Caki2 (cell line): ENCODE measurements around the gene RETREG2. TPM values are rescaled to one million over a fixed set of nuclear protein-coding genes. Genes with fewer than 3 reads are reported as not detected.

Experiments
- DNase-seq: peaks from one replicate; pipeline ENCODE4 v3.0.0-alpha.2; 2015; ENCODE audit warnings: low read depth
- in situ Hi-C: cut with HindIII; loops from 2 replicates; pipeline ENCODE4 v1.10.0; 2016; ENCODE audit warnings: low sequenced_read_pairs, low pct_unique_long_range_greater_than_20kb, mixed read lengths
- total RNA-seq: library from RNA; depleted of rRNA; stranded (reverse); fragments of >200 nt; shearing (Covaris generic); gene quantifications from 2 replicates; pipeline ENCODE4 v1.2.3, GENCODE V29; 2014; ENCODE audit warnings: low replicate concordance

RETREG2 gene
- total RNA-seq, 1 experiment from 2014 or later: 72.1 TPM

DNA sequence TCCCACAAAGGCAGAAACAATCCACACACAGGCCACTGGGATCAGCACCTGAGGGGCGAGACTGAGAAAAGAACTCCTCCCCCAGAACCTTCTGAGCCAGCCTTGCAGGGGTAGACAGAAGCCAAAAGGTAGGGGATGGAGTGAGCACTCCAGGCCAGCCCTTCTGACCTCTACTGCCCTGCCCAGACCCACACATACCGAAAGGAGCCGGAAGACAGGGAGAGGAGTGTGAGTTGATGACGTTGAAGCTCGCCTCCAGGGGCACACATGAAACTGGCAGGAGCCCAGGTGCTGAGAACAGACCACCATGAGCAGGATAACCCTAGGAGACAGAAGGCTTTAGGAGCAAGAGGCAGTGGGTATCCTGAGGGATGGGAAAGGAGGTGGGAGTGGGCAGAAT lies 10.1 kb upstream of the RETREG2 start:
- DNase-seq: no peak

DNA sequence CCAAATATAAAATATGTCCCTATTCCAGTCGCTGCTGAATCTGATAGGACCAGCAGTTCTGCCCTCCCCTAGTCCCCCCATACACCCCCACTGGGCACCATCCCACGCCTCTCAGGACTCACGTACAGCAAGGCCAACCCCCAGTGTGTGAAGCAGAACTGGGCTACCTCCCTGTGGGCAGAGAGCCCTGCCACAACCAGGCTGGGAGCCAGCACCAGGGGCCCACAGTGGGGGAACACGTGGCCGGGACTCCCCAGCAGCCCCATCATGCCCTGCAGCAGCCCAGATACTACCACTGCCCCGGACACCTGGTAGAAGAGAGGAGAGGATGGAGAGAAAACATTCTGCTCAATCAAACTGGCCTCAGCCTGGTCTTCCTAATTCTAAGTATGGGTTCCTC lies 9.5 kb upstream of the RETREG2 start:
- DNase-seq: no peak
- in situ Hi-C loops: no loop called here

More for the DNA sequence above, 10.1 kb upstream of the RETREG2 start:
- in situ Hi-C loops: no loop called here

DNA sequence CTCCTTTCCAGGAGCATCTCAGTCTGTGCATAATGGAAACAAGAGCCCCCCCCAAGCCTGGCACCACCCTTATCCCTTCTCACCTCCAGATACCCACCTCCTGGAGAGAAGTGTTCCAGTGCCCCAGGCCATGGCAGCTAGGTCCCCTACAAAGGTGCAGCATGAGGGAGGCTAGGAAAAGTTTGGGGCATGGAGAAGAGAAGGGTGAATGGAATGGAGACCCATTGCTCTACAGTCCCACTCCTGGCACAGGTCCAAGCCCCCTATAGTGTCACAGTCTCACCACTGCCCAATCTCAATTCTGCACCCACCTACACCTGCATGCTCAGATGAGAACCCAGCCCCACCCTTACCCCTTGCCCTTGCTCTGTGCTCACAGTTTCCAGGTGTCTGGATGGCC lies 9.1 kb upstream of the RETREG2 start:
- DNase-seq: no peak
- in situ Hi-C loops: no loop called here

DNA sequence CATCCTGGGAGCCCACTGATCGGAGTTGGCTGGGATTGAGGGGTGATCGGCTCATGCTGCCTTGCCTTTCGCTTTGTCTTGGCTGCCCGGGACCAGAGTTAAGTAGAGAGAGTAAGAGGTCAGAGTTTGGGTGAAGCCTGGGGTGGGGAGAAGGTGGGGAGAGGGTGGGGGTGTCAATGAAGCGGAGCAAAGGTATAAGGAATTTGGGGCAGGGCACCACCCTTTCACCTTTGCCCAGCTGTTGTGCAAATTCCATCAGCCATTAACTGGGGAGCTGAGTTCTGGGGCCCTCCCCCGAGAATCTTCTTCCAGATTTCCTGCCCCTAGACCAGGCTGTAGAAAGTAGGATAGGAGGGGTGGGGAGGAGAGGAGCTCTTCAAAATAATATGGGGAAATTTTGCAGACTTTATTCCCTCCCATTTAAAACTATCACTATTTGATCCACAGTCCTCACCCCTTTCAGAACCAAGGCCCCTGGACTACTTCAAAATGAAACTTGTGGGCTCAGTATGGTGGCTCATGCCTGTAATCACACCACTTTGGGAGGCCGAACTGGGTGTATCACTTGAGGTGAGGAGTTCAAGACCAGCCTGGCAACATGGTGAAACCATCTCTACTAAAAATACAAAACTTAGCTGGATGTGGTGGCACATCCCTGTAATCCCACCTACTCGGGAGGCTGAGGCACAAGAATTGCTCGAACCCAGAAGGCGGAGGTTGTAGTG lies 8.0 kb upstream of the RETREG2 start, which contains the start of gene SLC23A3:
TSS of gene SLC23A3 (minus strand) at position 100 of the 725 bp plus-strand sequence. CDS start at position 55, 45 bp downstream.
- in situ Hi-C loops: no loop called here

DNA sequence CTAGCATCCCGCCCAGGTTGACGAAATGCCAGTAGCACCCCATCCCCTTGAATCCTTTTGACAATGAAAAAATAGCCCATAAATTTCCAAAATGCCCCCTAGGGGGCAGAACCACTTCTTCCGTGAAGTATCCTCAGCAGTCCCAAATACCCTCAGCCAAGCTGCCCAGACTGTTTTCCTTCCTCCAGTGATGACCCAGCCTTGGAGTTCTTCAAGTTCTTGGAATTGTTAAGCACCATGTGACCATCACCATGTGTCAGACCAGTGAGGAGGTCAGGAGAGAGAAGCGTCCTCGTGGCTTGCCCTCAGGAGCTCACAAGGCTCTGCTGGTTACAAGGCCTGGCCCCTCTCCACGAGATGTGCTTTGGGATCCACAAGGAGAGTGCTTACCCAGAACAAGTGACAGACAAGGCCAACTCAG lies 6.8 kb upstream of the RETREG2 start:
- in situ Hi-C loops: no loop called here
- DNase-seq: peak; percentile 65

More for the DNA sequence above, 8.0 kb upstream of the RETREG2 start, which contains the start of gene SLC23A3:
- no peak for DNase-seq

DNA sequence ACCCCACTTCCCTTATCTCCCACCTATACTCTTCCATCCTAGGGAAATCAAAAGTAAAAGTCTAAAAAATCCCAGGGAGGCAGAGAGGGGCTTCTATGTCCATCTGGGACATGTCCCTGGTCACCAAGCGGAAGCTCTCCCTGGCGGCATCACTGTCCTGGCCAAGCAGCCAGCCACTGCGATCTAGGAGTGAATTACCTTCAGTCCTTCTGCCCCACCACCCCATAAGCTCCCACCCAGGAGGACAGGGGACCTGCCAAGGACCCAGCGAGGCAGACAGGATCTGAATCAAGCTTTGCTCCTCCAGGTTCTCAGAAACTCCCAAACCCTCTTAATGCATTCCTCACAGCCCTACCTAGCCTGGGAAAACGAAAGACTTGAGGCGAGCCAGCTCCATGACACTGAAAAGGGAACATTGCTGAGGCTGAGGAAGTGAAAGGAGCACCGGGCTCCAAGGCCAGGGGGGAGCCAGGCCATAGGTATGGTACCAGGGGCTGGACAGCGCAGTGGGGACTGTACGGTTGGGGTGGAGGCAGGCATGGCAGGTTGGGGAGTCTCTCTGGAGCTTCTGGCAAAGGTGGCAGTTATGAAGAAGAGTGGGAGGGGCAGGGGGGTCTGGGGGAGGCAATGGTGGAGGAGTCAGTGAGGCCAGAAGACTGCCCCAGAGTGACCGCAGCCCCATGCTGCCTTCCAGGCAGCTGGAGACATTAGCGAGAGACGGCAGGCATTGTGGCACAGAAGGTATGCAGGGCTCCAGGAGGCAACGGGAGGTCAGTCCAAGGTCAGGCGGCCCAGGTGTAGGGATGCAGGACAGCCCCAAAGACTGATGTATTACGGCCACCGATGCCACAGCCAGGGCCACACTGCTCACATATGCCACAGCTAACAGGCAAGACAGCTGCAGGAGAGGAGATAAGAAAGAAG lies 5.6 kb upstream of the RETREG2 start:
- no peak for DNase-seq
- in situ Hi-C loops: no loop called here

DNA sequence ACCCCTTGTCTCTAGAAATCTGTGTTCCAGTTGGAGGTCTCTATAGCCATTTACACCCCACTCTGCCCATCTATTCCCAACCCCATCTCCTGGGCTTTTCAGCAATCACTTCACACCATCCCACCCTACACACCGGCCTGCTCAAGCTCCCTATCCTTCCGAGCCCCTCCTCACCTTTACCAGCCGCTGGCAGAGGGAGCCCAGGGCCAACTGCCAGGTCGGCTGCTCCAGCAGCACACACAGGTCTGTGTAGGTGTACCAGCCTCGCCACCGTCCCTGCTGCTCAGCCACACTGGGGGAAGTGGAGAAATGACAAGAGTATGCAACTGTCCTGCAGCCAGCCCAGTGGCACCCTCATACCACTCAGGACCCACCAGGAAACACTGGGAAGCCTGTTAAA lies 4.9 kb upstream of the RETREG2 start:
- in situ Hi-C loops: no loop called here
- DNase-seq: no peak

DNA sequence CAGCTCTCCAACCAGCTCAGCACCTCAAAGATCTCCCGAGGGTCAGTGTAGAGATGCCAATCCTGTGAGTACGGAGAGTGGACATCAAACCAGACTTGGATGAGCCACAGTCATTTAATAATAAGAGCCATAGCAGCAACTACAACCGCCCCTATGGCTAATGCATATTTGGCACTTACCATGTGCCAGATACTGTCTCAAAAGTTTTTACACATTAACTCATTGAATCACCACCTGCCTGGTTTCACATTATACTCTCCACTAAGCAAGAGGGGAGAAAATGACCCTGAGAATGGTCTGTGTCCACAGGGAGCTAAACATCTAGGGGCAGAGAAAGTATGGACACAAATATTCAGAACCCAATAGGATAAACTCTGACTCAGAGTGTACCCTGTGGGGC lies 3.9 kb upstream of the RETREG2 start:
- in situ Hi-C loops: no loop called here
- no peak for DNase-seq

DNA sequence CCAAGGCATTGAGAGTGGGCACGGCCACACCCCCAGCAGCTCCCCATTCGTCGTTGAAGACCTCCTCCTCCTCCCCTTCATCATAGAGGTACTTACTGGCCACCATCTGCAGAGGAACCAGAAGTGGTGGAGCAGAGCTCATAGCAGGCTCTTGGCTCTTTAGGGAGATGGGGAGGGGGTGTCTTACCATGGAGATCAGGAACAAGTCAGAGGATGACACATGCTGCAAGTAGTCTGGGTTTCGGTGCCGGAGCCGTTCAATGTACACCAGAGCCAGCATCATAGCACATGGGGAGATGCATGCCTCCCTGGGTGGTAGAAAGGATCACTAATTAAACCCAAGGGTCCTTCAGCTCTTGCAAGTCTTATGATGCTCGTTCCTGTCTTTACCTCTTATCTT lies 3.3 kb upstream of the RETREG2 start:
- in situ Hi-C loops: no loop called here

DNA sequence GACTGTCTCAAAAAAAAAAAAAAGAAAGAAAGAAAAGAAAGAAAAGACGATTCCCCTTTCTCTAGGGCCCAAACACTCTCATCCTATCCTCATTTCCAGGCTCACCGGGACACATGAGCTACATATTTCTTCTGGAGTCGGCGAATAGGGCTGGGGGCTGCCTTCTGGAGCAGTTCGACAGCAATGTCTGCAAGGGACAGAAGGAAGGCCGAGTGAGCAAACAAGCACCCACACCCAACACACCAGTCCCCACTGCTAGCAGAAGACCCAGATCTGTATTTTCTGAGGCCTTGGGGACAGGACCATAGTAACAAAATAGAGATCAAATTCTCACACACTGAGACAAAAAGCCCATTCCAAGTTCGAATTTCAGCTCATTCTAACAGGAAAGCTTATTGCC lies 2.6 kb upstream of the RETREG2 start:
- DNase-seq: no peak
- in situ Hi-C loops: no loop called here

More for the DNA sequence above, 3.3 kb upstream of the RETREG2 start:
- DNase-seq: no peak

DNA sequence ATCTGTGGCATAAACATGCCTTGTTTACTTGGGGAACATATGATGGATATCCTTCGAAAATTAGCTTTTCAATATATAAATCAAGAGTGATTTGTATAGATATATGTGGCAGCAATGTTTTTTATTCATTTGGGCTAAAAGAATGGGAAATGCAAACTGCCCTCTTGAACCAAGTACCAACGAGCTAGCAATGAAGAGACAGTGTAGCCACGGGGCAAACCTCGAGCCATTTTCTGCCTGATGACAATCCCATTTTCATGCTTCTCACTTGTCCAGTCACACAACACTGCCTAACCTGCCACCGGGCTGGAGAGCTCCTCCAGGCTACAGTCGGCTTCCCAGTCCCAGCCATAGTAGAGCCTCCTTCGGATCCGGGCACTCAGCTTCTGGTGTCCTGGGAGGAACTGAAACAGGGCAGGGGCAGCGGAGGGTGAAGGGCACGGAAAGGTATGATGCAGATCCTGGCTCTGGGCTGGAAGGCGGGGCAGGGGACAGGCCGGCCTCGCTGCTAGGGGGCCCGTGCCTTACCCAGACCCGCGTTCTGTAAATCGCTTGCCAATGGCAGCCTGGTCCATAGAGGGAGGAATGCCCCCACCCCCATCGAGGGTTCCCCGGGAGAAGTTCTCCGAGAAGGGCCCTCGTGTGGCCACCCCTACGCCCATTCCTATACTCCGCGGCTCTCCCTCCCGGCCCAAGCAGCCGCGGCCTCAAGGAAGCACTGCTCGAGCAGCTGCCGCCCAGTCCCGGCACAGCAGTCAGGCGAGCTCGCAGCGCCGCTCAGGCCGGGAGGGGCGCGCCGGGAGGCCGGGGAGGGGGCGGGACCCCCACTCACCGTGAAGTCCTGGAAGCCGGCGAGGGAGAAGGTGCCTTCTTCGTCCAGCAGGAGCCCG lies 1.9 kb upstream of the RETREG2 start:
- in situ Hi-C loops: no loop called here

DNA sequence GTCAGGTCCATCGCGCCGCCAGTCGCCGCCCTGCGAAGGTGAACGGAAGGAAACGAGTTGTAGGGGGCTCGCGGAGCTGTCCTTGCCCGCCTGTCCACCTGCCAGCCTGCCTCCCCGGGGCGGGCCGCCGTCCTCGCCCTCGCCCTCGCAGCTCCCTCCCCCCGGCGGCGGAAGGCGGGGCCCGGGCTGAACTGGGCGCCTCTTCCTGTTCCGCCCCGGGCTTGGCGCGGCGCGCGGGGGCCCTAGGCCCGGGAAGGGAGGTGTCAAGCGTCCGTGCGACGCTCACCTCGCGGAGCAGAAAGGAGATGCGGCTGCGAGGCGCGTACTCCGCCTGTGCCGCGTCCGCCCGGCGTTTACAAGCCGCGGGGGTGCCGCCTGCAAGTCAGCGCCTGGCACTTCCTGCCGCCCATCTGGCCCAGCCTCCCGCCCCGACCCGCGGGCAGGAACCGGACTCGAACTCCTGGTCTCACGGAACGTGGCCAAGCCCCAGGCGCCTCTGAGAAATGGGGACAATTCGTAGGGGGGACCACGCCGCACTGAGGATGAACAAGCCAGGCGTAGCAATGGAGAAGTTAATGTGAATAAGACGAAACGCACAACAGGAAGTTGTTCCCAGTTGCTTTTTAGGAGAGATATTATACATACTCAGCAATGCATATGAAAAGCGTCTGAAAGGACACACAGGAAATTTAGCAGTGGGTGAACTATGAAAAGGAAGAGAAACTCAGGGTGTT lies 1.1 kb upstream of the RETREG2 start, which contains the start of gene CNPPD1:
TSS of gene CNPPD1 (minus strand) at position 108 of the 734 bp plus-strand sequence. CDS start at position 11, 97 bp downstream.
- in situ Hi-C loops: no loop called here
- peak; percentile 91 for DNase-seq

More for the DNA sequence above, 1.9 kb upstream of the RETREG2 start:
- peak; percentile 8 for DNase-seq

DNA sequence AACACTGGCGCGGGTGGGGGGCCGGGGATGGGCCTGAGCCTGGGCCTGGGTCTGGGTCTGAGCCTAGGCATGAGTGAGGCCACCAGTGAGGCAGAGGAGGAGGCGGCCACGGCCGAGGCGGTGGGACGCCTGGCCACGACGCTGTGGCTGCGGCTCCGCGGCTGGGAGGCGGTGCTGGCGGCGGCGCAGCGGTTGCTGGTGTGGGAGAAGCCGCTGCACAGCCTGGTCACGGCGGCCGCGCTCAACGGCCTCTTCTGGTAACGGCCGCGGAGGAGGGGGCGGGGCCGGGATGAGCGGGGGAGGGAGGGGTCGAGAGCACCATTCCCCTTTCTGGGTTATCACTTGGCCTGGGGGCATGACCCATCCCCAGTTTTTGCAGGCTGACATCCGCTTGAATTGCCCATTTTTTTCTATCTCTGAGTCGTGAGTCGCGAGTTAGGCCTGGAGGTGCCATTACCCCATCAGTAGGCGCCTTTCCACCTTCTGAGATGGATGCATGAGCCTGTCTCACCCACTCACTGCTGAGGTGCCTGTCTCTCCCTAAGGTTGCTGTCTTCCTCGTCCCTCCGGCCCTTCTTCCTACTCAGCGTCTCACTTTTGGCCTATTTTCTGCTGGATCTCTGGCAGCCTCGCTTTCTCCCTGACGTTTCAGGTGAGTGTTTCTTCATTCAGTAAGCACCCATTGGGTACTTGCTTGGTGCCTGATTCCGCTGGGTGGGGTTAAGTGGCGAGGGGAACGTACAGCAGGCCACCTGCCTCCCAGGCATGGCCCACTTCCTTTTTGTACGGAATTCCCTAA lies 501 bp downstream of the RETREG2 start:
- in situ Hi-C loops: no loop called here
- DNase-seq: peak; percentile 31

DNA sequence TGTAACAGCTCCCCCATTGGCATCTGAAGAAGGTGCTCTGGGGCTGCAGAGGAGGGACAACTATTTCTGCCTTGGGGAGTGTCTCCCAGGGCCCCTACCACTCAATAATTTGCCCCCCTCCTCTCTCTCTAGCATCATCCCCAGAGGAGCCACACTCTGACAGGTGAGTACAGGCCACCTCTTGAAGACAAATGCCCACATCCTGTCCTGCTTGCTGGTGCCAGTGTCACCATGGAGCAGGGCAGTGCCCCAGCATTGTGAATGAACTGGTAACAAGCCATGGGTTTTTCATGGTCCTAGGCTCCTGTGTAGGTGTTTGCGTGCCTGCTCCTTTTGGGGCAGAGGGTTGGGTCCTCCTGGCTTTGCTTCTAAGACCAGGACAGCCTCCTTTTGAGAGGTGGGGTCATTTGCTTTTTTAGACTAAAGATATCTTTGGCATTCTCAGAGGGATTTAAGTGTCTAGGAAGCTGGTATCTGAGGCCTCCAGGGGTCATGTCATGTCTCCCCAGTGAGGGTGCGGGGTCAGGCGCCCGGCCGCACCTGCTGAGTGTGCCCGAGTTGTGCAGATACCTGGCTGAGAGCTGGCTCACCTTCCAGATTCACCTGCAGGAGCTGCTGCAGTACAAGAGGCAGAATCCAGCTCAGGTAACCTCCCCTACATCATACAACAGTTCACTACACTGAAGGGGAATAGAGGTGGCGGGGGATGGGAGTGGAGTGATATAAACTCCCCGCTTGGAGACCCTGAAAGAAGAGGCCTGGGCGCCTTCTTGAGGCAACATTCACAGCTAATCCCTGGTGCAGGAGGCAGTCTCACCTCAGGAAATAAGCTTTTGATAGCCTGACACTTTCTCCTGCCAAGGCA lies 1.8 kb downstream of the RETREG2 start:
- no peak for DNase-seq

DNA sequence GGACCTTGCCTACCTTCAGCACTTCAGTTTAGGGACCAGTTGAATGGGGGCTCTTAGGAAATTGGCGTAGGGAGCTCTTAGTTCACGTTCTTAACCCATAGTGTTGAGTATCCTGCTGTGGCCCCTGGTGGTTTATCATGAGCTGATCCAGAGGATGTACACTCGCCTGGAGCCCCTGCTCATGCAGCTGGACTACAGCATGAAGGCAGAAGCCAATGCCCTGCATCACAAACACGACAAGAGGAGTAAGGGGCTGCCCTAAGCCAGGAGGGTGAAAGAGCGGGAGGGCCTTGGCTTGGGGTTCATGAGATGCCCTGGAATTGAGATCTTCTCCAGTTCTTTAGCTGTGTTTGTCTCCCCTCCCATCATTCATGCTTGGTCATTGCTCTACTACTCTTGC lies 2.9 kb downstream of the RETREG2 start:
- in situ Hi-C loops: no loop called here
- no peak for DNase-seq

More for the DNA sequence above, 1.8 kb downstream of the RETREG2 start:
- in situ Hi-C loops: no loop called here

DNA sequence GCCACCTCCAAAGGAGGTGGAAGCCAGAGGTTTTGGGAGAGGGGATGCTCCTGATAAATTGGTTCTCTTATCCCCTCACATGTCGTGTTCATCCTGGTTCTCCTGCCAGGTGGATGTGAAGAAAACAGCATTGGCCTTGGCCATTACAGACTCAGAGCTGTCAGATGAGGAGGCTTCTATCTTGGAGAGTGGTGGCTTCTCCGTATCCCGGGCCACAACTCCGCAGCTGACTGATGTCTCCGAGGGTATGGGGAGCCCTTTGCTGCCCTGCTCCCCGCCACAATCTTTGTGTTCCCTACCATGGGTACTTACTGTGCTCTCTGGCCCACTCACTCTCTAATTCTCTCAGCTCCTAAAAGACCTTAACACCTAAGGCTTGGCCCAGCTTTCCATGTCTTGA lies 3.5 kb downstream of the RETREG2 start:
- DNase-seq: no peak
- in situ Hi-C loops: no loop called here
